Measurements from ENCODE around the gene RGS2.
A peak's percentile ranks its signal among the peaks of the same experiment; 100 is the strongest.

Gene RGS2

GRCh38 chr1:192805832-192806323 lies 3.0 kb upstream of the RGS2 start:
- Histone ChIP-seq H3K9ac (ENCODE audit: low read length) (no peak overlapping the region), H3K27me3 (ENCODE audit: low read depth, low read length) (no peaks in the 10 kb centered on the region), H3K36me3 (replicated peaks; ENCODE audit: low read depth, low read length) (peaks cover 6% of the 10 kb centered on the region), H3K4me2 (ENCODE audit: low read length) (no peak overlapping the region), H3K27ac (ENCODE audit: low read length) (no peak overlapping the region), H3K4me1 (ENCODE audit: low read length) (peaks cover 28% of the 10 kb centered on the region), H3K4me3 (ENCODE audit: low read length) (no peak overlapping the region), H3K79me2 (ENCODE audit: low read length) (peaks cover 8% of the 10 kb centered on the region; the same call in 1 of the 2 replicates), H2AFZ (ENCODE audit: low read depth, low read length) (no peak overlapping the region), H3K9me3 (ENCODE audit: insufficient read depth, low read length) (no peaks in the 10 kb centered on the region), H4K20me1 (ENCODE audit: insufficient read depth, low read length) (peaks cover 11% of the 10 kb centered on the region)
- TF ChIP-seq CTCF (IDR thresholded peaks at IDR 0.05; ENCODE audit: low read depth, low read length) (peak; percentile 91), EZH2phosphoT487 (IDR thresholded peaks at IDR 0.05; ENCODE audit: low read depth) (no peak)

GRCh38 chr1:192807211-192808162 lies 1.4 kb upstream of the RGS2 start:
- H3K27me3 ChIP-seq (ENCODE audit: low read depth, low read length) = no peaks in the 10 kb centered on the region
- H3K4me2 ChIP-seq (ENCODE audit: low read length) = peak overlapping the region; percentile 98
- H3K27ac ChIP-seq (ENCODE audit: low read length) = peak overlapping the region; percentile 49
- peaks cover 16% of the 10 kb centered on the region for H4K20me1 ChIP-seq (ENCODE audit: insufficient read depth, low read length)
- no peak overlapping the region for H2AFZ ChIP-seq (ENCODE audit: low read depth, low read length)
- peaks cover 21% of the 10 kb centered on the region for H3K36me3 ChIP-seq (replicated peaks; ENCODE audit: low read depth, low read length)
- H3K9me3 ChIP-seq (ENCODE audit: insufficient read depth, low read length) = no peaks in the 10 kb centered on the region
- peak overlapping the region; percentile 81 for H3K4me3 ChIP-seq (ENCODE audit: low read length)
- peaks cover 30% of the 10 kb centered on the region for H3K4me1 ChIP-seq (ENCODE audit: low read length)
- peaks cover 8% of the 10 kb centered on the region; the same call in 1 of the 2 replicates for H3K79me2 ChIP-seq (ENCODE audit: low read length)
- H3K9ac ChIP-seq (ENCODE audit: low read length) = peak overlapping the region; percentile 64
- TF ChIP-seq CTCF (IDR thresholded peaks at IDR 0.05; ENCODE audit: low read depth, low read length) (peak; percentile 40), EZH2phosphoT487 (IDR thresholded peaks at IDR 0.05; ENCODE audit: low read depth) (no peak)

- Histone ChIP-seq H3K4me1 (ENCODE audit: low read length) (peaks cover 30% of the 10 kb centered on the region), H2AFZ (ENCODE audit: low read depth, low read length) (peak overlapping the region; percentile 75; the same call in 1 of the 2 replicates), H3K9me3 (ENCODE audit: insufficient read depth, low read length) (no peaks in the 10 kb centered on the region), H3K9ac (ENCODE audit: low read length) (peak overlapping the region; percentile 64), H3K79me2 (ENCODE audit: low read length) (peaks cover 8% of the 10 kb centered on the region; the same call in 1 of the 2 replicates), H3K27me3 (ENCODE audit: low read depth, low read length) (no peaks in the 10 kb centered on the region), H3K27ac (ENCODE audit: low read length) (0 out of 2 replicates have a peak overlapping the region, but pooled peaks have one; percentile 1), H3K36me3 (replicated peaks; ENCODE audit: low read depth, low read length) (peaks cover 24% of the 10 kb centered on the region), H3K4me3 (ENCODE audit: low read length) (peak overlapping the region; percentile 81), H4K20me1 (ENCODE audit: insufficient read depth, low read length) (peaks cover 16% of the 10 kb centered on the region), H3K4me2 (ENCODE audit: low read length) (peak overlapping the region; percentile 98)
- TF ChIP-seq EZH2phosphoT487 (IDR thresholded peaks at IDR 0.05; ENCODE audit: low read depth) (no peak), CTCF (IDR thresholded peaks at IDR 0.05; ENCODE audit: low read depth, low read length) (no peak)
These were observed 699 bp upstream of the RGS2 start for GRCh38 chr1:192808163-192808517.

Data from OCI-LY3 (cell line).